ENCODE data around the gene TP53RK.

DNA sequence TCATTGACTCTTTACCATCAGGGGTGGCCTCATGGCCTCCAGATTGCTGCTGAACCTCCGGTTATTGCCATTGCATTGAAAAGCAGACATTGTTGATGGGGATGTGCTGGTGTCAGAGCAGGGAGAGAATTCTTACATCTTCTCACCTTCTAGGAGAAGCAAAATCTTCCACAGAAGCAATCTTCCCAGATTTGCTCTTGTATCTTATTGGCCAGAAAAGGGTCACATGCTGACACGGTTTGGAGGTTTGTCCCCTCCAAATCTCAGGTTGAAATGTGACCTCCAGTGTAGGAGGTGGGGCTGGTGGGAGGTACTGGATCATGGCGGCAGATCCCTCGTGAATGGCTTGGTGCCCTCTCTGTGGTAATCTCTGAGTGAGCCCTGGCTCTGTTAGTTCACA lies 10.7 kb downstream of the TP53RK start:
- TF ChIP-seq, protein P1, sequence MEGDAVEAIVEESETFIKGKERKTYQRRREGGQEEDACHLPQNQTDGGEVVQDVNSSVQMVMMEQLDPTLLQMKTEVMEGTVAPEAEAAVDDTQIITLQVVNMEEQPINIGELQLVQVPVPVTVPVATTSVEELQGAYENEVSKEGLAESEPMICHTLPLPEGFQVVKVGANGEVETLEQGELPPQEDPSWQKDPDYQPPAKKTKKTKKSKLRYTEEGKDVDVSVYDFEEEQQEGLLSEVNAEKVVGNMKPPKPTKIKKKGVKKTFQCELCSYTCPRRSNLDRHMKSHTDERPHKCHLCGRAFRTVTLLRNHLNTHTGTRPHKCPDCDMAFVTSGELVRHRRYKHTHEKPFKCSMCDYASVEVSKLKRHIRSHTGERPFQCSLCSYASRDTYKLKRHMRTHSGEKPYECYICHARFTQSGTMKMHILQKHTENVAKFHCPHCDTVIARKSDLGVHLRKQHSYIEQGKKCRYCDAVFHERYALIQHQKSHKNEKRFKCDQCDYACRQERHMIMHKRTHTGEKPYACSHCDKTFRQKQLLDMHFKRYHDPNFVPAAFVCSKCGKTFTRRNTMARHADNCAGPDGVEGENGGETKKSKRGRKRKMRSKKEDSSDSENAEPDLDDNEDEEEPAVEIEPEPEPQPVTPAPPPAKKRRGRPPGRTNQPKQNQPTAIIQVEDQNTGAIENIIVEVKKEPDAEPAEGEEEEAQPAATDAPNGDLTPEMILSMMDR (IDR thresholded peaks at IDR 0.05): no peak
- TF ChIP-seq POLR2A (IDR thresholded peaks at IDR 0.05): no peak
